Prostate gland (tissue), 2 donors: ENCODE data around the gene BAG5.

ENCODE experiments used
- POLR2A ChIP-seq: fragments of 450-650 bp; IDR thresholded peaks from one replicate; pipeline ENCODE4 v1.6.1; 2016; ENCODE audit warnings: antibody characterized with exemption, mild to moderate bottlenecking
- POLR2AphosphoS5 ChIP-seq: sonication (generic); formaldehyde crosslinking; IDR thresholded peaks from one replicate; pipeline ENCODE4 v1.6.1; 2017; ENCODE audit warnings: antibody characterized with exemption
- TF ChIP-seq, protein P1 (sequence below), 4 experiments: fragments of 200-600 bp in 2 of 4; fragments of 450-650 bp in 2 of 4; sonication (generic) in 2 of 4; IDR thresholded peaks; 1 replicate in 3 of 4; 2 replicates in 1 of 4; pipeline ENCODE4 v1.5.1; 2016 to 2019; ENCODE audit warnings: antibody characterized with exemption in 4 of 4, mild to moderate bottlenecking in 2 of 4, moderate library complexity in 2 of 4

DNA sequence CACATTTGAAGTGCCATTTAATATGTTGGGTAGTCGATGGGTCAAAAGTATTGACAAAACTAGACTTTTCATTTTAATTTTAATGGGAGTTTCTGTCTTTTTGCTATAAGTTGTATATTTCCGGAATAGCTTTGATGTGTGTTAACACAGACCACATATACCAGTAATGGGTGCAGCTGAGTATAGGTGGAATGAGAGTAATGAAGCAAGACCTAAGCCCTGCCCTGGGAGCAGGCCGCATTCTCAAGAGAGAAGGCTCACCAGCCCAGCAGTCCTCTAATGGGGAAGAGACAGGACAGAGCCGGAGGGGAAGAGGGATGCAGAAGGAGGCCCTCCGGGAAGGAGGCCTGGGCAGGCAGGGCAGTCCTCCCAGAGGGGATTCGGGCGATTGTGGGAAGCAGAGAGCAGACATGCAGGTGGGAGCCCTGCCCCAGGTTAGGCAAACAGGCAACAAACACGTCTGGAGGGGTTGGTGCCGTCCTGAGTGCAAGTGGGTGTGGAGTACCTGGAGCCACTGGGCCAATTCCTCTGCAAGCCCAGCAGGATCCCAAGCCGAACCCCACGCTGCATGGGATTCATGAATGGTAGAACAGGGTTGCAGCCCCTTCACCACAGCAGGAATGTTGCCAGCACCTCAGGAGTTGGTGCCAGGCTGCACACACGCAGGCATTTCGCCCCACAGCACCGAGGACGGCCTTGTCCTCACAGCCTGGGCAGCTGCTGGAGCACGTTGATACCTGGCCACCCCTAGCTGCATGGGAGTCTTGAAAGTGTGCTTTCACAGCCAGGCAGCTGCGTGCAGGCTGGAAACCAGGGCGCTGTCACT is 47.6 kb downstream of the BAG5 start:
- TF ChIP-seq POLR2A: no peak
- TF ChIP-seq, protein P1, sequence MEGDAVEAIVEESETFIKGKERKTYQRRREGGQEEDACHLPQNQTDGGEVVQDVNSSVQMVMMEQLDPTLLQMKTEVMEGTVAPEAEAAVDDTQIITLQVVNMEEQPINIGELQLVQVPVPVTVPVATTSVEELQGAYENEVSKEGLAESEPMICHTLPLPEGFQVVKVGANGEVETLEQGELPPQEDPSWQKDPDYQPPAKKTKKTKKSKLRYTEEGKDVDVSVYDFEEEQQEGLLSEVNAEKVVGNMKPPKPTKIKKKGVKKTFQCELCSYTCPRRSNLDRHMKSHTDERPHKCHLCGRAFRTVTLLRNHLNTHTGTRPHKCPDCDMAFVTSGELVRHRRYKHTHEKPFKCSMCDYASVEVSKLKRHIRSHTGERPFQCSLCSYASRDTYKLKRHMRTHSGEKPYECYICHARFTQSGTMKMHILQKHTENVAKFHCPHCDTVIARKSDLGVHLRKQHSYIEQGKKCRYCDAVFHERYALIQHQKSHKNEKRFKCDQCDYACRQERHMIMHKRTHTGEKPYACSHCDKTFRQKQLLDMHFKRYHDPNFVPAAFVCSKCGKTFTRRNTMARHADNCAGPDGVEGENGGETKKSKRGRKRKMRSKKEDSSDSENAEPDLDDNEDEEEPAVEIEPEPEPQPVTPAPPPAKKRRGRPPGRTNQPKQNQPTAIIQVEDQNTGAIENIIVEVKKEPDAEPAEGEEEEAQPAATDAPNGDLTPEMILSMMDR (IDR thresholded peaks at IDR 0.05): no peak
- TF ChIP-seq POLR2AphosphoS5: no peak
